ENCODE results near the gene ITGA7.

GRCh38 chr12:55702861-55703260 lies 4.8 kb downstream of the ITGA7 start:
- TF ChIP-seq EZH2 (IDR thresholded peaks at IDR 0.05; ENCODE audit: borderline replicate concordance, low read length) (no peak), CTCF (conservative IDR thresholded peaks at IDR 0.05 in 1 of 2, IDR thresholded peaks at IDR 0.05 in 1 of 2; ENCODE audit: extremely low read depth in 1 of 2, insufficient read depth in 1 of 2, low read depth in 1 of 2, low read length in 2 of 2) (no peak)
